GM18951 (cell line): Measurements from ENCODE around the gene CDH15.

Source experiments
- POLR2A ChIP-seq: IDR thresholded peaks from 4 replicates; pipeline ENCODE4 v1.6.1; 2011; ENCODE audit warnings: mild to moderate bottlenecking; ENCODE audit not compliant: insufficient read length, insufficient read depth; ENCODE audit errors: extremely low read depth
- in situ Hi-C: fragments of 300-500 bp; cut with MboI; formaldehyde crosslinking; loops from one replicate; pipeline ENCODE4 v1.12.0; 2022; ENCODE audit warnings: low sequenced_read_pairs, mixed read lengths, inconsistent platforms; ENCODE audit not compliant: unreplicated experiment

Gene CDH15

DNA sequence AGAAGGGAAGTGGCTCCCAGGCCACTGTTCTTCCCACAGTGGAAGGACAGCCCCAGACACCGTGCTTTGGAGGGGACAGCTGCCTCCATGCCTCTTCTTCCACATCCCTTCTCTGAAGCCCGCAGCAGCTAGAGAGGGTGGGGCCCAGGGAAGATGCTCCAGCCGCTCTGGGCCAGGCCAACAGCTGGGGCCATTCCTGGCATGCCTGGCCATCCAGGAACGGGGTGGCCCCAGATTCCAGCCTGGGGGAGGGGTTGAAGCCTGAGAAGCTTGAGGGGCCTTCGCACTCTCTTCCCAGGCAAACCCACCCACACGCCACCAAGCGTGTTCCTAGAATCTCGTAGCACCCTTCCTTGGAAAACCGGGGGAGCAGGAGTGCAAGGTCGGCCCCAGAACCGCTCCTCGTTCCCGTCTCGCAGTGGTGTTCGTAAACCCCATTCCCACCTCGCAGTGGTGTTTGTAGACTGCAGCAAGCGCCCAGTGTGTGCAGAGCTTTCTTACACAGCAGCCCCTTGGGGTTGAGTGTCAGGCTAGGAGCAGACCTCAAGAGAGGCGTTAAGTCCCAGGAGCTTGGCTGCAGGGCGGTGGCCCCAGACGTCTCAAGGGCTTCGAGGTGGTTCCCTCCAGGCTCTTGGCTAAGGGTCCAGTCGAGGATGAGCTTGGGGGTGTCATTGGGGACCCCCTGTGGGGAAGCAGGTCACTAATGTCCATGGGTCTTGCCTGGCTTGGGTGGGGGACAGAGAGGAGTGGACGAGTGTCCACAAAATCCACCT is 2.7 kb downstream of the CDH15 start:
- TF ChIP-seq POLR2A = no peak
- in situ Hi-C loops = loop anchor here (25.0 kb wide), 1 partner anchor 237 kb away; no protein-coding TSS in a partner anchor

DNA sequence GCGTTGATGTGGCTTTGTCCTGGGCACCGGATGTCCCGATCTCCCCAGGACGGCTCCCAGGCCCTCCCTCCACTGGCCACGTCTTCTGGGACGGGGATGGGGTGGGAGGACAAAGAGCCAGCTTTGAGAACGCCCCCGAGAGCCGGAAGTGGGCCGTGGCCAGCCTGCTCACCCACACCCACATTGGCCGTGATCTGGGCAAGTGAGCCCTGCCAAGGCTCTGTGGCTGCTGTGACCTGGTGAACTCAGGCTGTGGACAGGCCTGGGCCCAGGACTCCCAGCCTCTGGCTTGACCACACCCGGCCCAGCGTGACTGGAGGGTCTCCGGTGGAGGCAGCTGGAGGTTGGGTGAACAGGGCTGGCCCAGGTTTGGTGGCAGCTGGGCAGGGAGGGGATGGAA is 3.3 kb downstream of the CDH15 start:
- no peak for TF ChIP-seq POLR2A
- in situ Hi-C loops = loop anchor here (25.0 kb wide), 1 partner anchor 238 kb away; no protein-coding TSS in a partner anchor

- in situ Hi-C loops = no loop called here
- no peak for TF ChIP-seq POLR2A
These were observed 4.0 kb downstream of the CDH15 start for GRCh38 chr16:89175280-89176146.

GRCh38 chr16:89176147-89176690 is 4.7 kb downstream of the CDH15 start:
- in situ Hi-C loops = no loop called here
- TF ChIP-seq POLR2A = no peak

GRCh38 chr16:89176717-89177116 is 5.2 kb downstream of the CDH15 start:
- in situ Hi-C loops = no loop called here
- no peak for TF ChIP-seq POLR2A

GRCh38 chr16:89177501-89177900 is 6.0 kb downstream of the CDH15 start:
- TF ChIP-seq POLR2A = no peak
- in situ Hi-C loops = no loop called here

- no peak for TF ChIP-seq POLR2A
- in situ Hi-C loops = no loop called here
These were observed 7.1 kb downstream of the CDH15 start for GRCh38 chr16:89178453-89179147.

DNA sequence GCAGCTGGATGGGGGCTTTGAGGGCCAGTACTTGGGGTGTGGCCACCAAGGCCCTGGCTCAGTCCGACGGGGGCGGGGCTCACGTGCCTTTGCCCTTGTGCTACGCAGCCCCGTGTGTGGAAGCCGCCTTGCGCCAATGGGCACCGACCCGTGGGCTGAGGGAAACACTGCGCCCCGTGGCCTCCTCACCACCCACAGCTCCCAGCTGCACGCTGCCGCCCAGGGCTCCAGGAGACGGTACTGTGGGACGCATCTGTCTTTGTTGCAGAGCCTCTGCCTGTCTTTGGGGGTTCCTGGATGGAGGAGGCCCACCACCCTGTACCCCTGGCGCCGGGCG is 7.6 kb downstream of the CDH15 start:
- in situ Hi-C loops = no loop called here
- no peak for TF ChIP-seq POLR2A

DNA sequence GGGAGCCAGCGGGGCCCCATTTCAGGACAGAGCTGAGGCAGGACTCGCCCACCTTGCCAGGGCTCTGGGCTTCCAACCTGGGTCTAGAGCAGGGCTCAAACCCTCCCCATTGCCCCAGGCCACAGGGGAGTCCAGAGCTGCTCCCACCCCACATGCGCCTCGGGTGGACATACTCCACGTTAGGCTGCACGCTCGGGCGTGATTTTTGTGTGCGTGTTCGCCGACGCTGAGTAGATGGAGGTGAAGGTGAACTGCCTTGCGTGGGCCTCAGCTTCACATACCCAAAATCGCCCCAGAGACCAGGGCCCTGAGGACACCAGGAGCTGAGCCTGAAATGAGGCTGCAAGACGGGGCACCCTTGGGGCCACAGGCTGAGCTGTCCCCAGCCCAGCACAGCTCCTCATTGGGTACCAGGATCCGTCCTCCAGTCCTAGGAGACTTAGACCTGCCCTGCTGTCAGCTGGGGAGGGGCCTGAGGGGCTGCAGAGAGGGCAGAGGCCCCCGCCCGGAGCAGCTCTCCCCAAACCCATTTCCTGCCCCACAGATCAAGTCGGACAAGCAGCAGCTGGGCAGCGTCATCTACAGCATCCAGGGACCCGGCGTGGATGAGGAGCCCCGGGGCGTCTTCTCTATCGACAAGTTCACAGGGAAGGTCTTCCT is 8.2 kb downstream of the CDH15 start:
- TF ChIP-seq POLR2A = no peak
- in situ Hi-C loops = no loop called here

DNA sequence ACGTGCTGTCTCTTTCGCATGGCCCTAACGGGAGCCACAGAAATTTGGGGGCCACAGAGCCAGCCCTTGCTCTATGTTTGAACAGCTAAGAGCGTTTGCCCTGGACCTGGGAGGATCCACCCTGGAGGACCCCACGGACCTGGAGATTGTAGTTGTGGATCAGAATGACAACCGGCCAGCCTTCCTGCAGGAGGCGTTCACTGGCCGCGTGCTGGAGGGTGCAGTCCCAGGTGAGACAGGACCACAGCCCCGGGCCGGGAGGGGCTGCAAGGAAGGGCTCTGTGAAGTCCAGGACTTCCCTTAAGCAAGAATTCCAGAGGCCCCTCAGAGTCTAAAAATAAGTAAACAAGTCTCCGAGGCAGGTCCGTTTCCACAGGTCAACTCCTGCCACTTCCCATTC is 11.9 kb downstream of the CDH15 start:
- TF ChIP-seq POLR2A = no peak
- in situ Hi-C loops = no loop called here

GRCh38 chr16:89183975-89184676 is 12.6 kb downstream of the CDH15 start:
- in situ Hi-C loops = no loop called here
- no peak for TF ChIP-seq POLR2A

DNA sequence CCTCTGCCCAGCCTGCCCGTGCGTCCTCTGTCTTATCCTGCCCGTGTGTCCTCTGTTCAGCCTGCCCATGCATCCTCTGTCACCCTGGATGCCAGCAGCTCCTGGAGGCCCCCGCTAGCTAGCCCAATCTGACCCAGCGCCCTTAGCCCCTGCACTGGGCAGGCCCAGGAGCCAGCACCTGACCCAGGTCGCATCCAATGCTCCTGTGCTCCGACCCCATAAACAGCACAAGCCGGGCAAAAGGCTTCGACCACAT is 13.1 kb downstream of the CDH15 start:
- no peak for TF ChIP-seq POLR2A
- in situ Hi-C loops = no loop called here
